BJ (cell line): ENCODE measurements around the gene LTB4R. TPM values are rescaled to one million over a fixed set of nuclear protein-coding genes. Genes with fewer than 3 reads are reported as not detected.

Experiments
- CTCF ChIA-PET: fragments of 350-600 bp; formaldehyde crosslinking; extraction: SDS; loops from one replicate; lab custom pipeline; 2021; ENCODE audit warnings: antibody characterized with exemption, inconsistent platforms; lab: Yijun Ruan, JAX
- POLR2A ChIA-PET: fragments of 300-600 bp; sonication (Branson Sonifier 250); formaldehyde crosslinking; extraction: SDS; loops from one replicate; lab custom pipeline; 2021; ENCODE audit warnings: antibody characterized with exemption; lab: Charles Lee
- DNase-seq: peaks from one replicate; pipeline ENCODE4 v3.0.0-alpha.2; 2011; ENCODE audit warnings: low read depth
- H3K27me3 ChIP-seq: 2 replicates; pipeline ENCODE4 v1.6.0; 2011; ENCODE audit warnings: low read length; ENCODE audit not compliant: control insufficient read depth, insufficient read depth
- H3K36me3 ChIP-seq: 2 replicates; pipeline ENCODE4 v1.5.1; 2011; ENCODE audit warnings: low read length; ENCODE audit not compliant: control insufficient read depth, insufficient read depth
- H3K4me3 ChIP-seq: 2 replicates; pipeline ENCODE4 v1.5.1; 2011; ENCODE audit warnings: low read depth, mild to moderate bottlenecking, control low read depth, low read length
- CTCF ChIP-seq: IDR thresholded peaks from 2 replicates; pipeline ENCODE4 v1.5.1; 2011; ENCODE audit warnings: low read depth, mild to moderate bottlenecking, control low read depth, inconsistent platforms, low read length, moderate library complexity; ENCODE audit not compliant: insufficient read depth
- polyA plus RNA-seq: library from polyadenylated mRNA; depleted of rRNA; stranded (reverse); fragments of >200 nt; gene quantifications from 2 replicates; pipeline ENCODE4 v1.2.3, GENCODE V29; 2011

LTB4R gene
- polyA plus RNA-seq, 1 experiment, result 2.6 TPM

- ChIA-PET POLR2A (no interaction called here), CTCF (interaction anchor here (0.9 to 4.1 kb wide), 10 partner anchors 8 to 38 kb away, joined by 3 to 29 read pairs (median 10); partner anchors contain the start of genes CIDEB, GMPR2, NEDD8 and TGM1)
- TF ChIP-seq CTCF, result no peak
- Histone ChIP-seq H3K27me3 (no peaks in the 10 kb centered on the region), H3K4me3 (no peak overlapping the region), H3K36me3 (peaks cover 20% of the 10 kb centered on the region)
- DNase-seq, result no peak
Observed at GRCh38 chr14:24269910-24270536, 41.3 kb upstream of the LTB4R start.

- Histone ChIP-seq H3K27me3 (no peaks in the 10 kb centered on the region), H3K4me3 (peak overlapping the region; percentile 91), H3K36me3 (peaks cover 18% of the 10 kb centered on the region)
- POLR2A ChIA-PET, result no interaction called here
- DNase-seq, result no peak
- CTCF ChIA-PET, result interaction anchor here (0.8 to 4.1 kb wide), 13 partner anchors 9 to 38 kb away, joined by 3 to 29 read pairs (median 9); partner anchors contain the start of genes CIDEB, GMPR2, NEDD8 and TGM1
- TF ChIP-seq CTCF, result no peak
Observed at GRCh38 chr14:24270537-24271133, 40.7 kb upstream of the LTB4R start.

DNA sequence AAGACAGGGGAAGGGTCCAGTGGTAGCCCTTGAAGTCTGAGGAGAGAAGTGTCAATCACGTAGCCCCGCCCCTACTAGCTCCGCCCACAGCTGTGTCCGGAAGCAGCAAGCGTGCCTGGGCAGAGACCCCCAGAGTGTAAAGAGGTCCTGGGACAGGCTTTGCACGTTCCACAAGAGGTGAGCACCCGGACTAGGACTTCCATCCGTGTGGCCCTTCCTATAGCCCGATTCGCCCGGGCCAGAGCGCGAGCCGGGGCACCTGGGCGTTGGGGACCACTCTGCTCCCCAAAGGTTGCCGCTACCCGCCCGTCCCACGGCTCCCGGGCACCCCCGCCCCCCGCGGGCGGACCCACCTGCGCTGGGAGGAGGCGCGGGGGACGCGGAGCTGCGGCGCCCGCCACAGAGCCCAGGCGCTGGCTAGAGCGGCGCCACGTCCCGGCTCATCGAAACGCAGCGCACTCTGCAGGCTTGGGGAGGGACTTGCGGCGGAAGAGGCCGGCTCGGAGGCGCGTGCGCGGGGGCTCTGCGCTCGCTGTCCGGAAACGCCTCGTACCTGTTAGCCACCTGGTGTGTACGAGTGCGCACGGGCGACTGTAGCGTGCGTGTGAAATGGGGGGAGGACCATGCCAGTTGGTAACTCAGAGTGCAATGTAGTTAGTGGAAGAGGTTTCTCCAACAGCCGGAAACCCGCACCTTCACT lies 40.0 kb upstream of the LTB4R start, which contains the start of gene RABGGTA:
TSS of gene RABGGTA (minus strand) at position 464 of the 700 bp plus-strand sequence. CDS start 482 bp downstream, outside the sequence.
- POLR2A ChIA-PET, result no interaction called here
- TF ChIP-seq CTCF, result peak; percentile 76
- peaks cover 16% of the 10 kb centered on the region for H3K36me3 ChIP-seq
- H3K27me3 ChIP-seq, result no peaks in the 10 kb centered on the region
- DNase-seq, result no peak
- peak within 1 kb of the TSS; percentile 91 for H3K4me3 ChIP-seq
- CTCF ChIA-PET, result interaction anchor here (0.8 to 4.1 kb wide), 13 partner anchors 9 to 39 kb away, joined by 3 to 29 read pairs (median 9); partner anchors contain the start of genes CIDEB, GMPR2, NEDD8 and TGM1

GRCh38 chr14:24271834-24272263 lies 39.5 kb upstream of the LTB4R start:
- ChIA-PET CTCF (interaction anchor here (1.6 to 4.1 kb wide), 9 partner anchors 9 to 36 kb away, joined by 7 to 29 read pairs (median 11); partner anchors contain the start of genes CIDEB, TGM1 and TINF2), POLR2A (no interaction called here)
- DNase-seq, result no peak
- H3K27me3 ChIP-seq, result no peaks in the 10 kb centered on the region
- TF ChIP-seq CTCF, result no peak
- peak overlapping the region; percentile 91 for H3K4me3 ChIP-seq
- H3K36me3 ChIP-seq, result peaks cover 13% of the 10 kb centered on the region
